Measurements from ENCODE around the gene LGI4.
"Not testable (repeated sequence)": the region's sequence is repeated elsewhere in the genome, so short reads cannot be mapped to it uniquely, and the experiment has no call there.

Gene LGI4

DNA sequence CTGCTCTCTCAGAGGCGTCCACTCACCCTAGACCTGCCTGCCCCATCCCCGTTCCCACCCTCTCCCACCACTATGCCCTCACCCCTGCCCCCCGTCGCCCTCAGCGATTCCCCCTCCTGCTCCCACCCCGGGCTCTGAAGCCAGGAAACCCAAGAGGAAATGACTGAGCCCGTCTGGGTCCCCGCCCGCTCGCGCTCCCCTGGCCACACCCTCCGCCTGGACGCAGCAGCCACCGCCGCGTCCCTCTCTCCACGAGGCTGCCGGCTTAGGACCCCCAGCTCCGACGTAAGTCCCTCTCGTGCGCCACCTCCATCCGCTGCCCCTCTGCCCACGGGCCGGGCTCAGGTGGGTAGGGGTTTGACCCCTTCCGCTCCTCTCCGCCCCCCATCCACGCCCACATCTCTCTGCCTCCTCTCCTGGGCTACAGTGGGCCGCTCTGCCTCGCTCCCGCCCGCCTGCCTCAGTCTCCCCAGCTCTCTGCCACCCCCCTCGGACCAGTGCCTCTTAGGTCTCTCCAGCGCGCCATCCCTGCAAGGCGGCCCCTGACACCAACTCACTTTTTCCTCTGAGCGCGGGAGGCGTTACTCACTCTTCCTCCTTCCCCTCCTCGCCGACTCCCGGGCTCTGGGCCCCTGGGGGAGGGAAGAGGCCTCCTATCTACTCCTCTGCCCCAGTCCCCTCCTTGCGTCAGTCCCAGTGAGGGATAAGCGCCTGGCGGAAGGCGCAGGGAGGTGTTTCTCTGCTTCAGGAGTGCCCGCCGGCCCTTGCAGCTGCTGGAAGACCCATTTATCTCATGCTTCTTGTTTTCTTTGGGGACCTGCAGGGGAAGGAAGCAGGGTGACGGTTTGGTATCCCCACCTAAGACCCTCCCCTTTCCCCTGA, 19.9 kb upstream of the LGI4 start, which contains the start of gene FXYD5:
TSS of gene FXYD5 (plus strand) at position 211 of the 882 bp plus-strand sequence. CDS start 816 bp downstream, outside the sequence.
- no peaks in the 10 kb centered on the region for H4K20me1 ChIP-seq (ENCODE audit: insufficient read depth, low read length)
- H2AFZ ChIP-seq (ENCODE audit: low read length), result peak within 1 kb of the TSS; percentile 97
- TF ChIP-seq EZH2phosphoT487 (IDR thresholded peaks at IDR 0.05; ENCODE audit: low read length) (no peak), EZH2 (optimal IDR thresholded peaks at IDR 0.05; ENCODE audit: low read depth, low read length) (no peak)
- TF ChIP-seq, protein P1, sequence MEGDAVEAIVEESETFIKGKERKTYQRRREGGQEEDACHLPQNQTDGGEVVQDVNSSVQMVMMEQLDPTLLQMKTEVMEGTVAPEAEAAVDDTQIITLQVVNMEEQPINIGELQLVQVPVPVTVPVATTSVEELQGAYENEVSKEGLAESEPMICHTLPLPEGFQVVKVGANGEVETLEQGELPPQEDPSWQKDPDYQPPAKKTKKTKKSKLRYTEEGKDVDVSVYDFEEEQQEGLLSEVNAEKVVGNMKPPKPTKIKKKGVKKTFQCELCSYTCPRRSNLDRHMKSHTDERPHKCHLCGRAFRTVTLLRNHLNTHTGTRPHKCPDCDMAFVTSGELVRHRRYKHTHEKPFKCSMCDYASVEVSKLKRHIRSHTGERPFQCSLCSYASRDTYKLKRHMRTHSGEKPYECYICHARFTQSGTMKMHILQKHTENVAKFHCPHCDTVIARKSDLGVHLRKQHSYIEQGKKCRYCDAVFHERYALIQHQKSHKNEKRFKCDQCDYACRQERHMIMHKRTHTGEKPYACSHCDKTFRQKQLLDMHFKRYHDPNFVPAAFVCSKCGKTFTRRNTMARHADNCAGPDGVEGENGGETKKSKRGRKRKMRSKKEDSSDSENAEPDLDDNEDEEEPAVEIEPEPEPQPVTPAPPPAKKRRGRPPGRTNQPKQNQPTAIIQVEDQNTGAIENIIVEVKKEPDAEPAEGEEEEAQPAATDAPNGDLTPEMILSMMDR (IDR thresholded peaks at IDR 0.05; ENCODE audit: low read length), result no peak
- H3K4me2 ChIP-seq (ENCODE audit: low read depth, low read length), result peak within 1 kb of the TSS; percentile 100
- DNase-seq, result peak; percentile 51
- peaks cover 51% of the 10 kb centered on the region for H3K79me2 ChIP-seq (ENCODE audit: low read length)
- no peaks in the 10 kb centered on the region for H3K9me2 ChIP-seq (replicated peaks; ENCODE audit: insufficient read depth, low read length)
- no peaks in the 10 kb centered on the region for H3K9me3 ChIP-seq (replicated peaks; ENCODE audit: insufficient read depth, low read length)
- peaks cover 8% of the 10 kb centered on the region for H3K36me3 ChIP-seq (replicated peaks; ENCODE audit: insufficient read depth, low read length)
- peaks cover 11% of the 10 kb centered on the region for H3K4me1 ChIP-seq (ENCODE audit: low read length)
- peak within 1 kb of the TSS; percentile 98 for H3K9ac ChIP-seq (ENCODE audit: low read length)
- peak within 1 kb of the TSS; percentile 63 for H3K27ac ChIP-seq (ENCODE audit: low read length)
- peak within 1 kb of the TSS; percentile 100 for H3K4me3 ChIP-seq (ENCODE audit: low read length)
- H3F3A ChIP-seq (ENCODE audit: insufficient read depth, low read length), result no peaks in the 10 kb centered on the region
- no peaks in the 10 kb centered on the region for H3K27me3 ChIP-seq (replicated peaks; ENCODE audit: insufficient read depth, low read length)

DNA sequence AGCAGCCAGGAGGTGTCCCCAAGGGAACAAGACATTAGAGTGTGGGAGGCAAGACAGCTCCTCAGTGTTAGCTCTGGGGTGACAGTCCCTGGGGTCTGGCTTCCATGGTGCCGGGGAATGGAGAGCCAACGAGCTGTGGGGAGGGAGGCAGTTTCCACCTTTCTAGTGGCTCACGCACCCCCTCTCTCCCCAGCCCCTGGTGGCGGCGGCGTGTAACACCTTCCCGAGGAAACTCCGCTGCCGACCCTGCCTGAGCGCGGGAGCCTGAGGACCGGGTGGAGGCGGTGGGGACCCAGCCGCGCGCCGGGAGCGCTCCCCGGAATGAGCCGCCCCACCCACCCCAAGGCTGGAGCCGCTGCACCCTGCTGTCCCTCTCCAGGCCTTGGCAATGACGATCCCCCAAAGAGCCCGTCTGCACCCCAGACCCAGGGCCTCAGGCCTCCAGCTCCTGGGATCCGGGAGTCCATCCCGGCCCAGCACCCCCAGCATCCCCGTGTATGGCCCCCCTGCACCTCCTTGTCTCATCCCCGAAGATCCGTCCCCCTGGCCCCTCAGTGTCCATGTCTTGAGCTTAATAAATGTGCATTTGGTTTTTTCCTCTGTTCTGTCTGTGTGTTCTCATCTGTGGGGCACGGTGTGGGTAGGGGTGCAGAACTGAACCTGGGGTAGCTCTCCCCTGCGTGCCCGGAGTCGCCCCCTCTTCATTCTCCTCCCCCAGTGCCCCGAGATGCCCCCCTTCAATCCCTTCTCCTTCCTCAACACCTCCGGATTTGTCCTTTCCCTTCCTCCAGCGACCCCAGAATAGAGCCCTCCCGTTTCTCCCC, 19.1 kb upstream of the LGI4 start:
- Histone ChIP-seq H4K20me1 (ENCODE audit: insufficient read depth, low read length) (no peaks in the 10 kb centered on the region), H3K4me2 (ENCODE audit: low read depth, low read length) (peak overlapping the region; percentile 100), H3K27ac (ENCODE audit: low read length) (peak overlapping the region; percentile 63; the same call in 1 of the 2 replicates), H3K9me2 (replicated peaks; ENCODE audit: insufficient read depth, low read length) (no peaks in the 10 kb centered on the region), H3K9me3 (replicated peaks; ENCODE audit: insufficient read depth, low read length) (no peaks in the 10 kb centered on the region), H3K4me1 (ENCODE audit: low read length) (peaks cover 11% of the 10 kb centered on the region), H3K27me3 (replicated peaks; ENCODE audit: insufficient read depth, low read length) (no peaks in the 10 kb centered on the region), H3F3A (ENCODE audit: insufficient read depth, low read length) (no peaks in the 10 kb centered on the region), H3K79me2 (ENCODE audit: low read length) (peaks cover 45% of the 10 kb centered on the region), H2AFZ (ENCODE audit: low read length) (peak overlapping the region; percentile 97), H3K36me3 (replicated peaks; ENCODE audit: insufficient read depth, low read length) (peaks cover 3% of the 10 kb centered on the region; the same call in 1 of the 2 replicates), H3K4me3 (ENCODE audit: low read length) (peak overlapping the region; percentile 100), H3K9ac (ENCODE audit: low read length) (peak overlapping the region; percentile 98)
- peak; percentile 69 for DNase-seq
- TF ChIP-seq EZH2 (optimal IDR thresholded peaks at IDR 0.05; ENCODE audit: low read depth, low read length) (no peak), EZH2phosphoT487 (IDR thresholded peaks at IDR 0.05; ENCODE audit: low read length) (no peak)
- TF ChIP-seq, protein P1 (IDR thresholded peaks at IDR 0.05; ENCODE audit: low read length), result peak; percentile 73

DNA sequence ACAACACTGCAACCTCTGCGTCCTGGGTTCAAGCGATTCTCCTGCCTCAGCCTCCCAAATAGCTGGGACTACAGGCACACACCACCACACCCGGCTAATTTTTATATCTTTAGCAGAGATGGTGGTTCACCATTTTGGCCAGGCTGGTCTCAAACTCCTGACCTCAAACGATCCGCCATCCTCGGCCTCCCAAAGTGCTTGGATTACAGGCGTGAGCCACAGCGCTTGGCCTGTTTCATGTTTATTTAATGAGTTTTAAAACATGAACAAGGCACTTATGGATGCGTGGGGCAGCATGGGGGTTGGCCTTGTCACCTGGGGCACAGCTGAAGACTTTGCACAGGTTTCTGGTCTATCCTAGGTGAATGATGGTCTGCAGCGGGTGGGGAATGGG, 18.3 kb upstream of the LGI4 start:
- not testable (repeated sequence) for H3K9me3 ChIP-seq (replicated peaks; ENCODE audit: insufficient read depth, low read length); H2AFZ ChIP-seq (ENCODE audit: low read length); H3F3A ChIP-seq (ENCODE audit: insufficient read depth, low read length); H3K9me2 ChIP-seq (replicated peaks; ENCODE audit: insufficient read depth, low read length); H3K27me3 ChIP-seq (replicated peaks; ENCODE audit: insufficient read depth, low read length); H4K20me1 ChIP-seq (ENCODE audit: insufficient read depth, low read length); DNase-seq; H3K36me3 ChIP-seq (replicated peaks; ENCODE audit: insufficient read depth, low read length); H3K4me3 ChIP-seq (ENCODE audit: low read length); H3K9ac ChIP-seq (ENCODE audit: low read length); H3K27ac ChIP-seq (ENCODE audit: low read length)
- peak overlapping the region; percentile 100; the same call in 1 of the 2 replicates for H3K4me2 ChIP-seq (ENCODE audit: low read depth, low read length)
- H3K4me1 ChIP-seq (ENCODE audit: low read length), result peaks cover 11% of the 10 kb centered on the region
- peaks cover 42% of the 10 kb centered on the region for H3K79me2 ChIP-seq (ENCODE audit: low read length)
